GM23248 (cell line): Measurements from ENCODE around the gene FRRS1L.

Source experiments
- EZH2 ChIP-seq: fragments of 200-600 bp; sonication (generic); IDR thresholded peaks from 2 replicates; pipeline ENCODE4 v1.6.1; 2018; ENCODE audit warnings: antibody characterized with exemption, mild to moderate bottlenecking; ENCODE audit not compliant: insufficient read depth, poor library complexity, severe bottlenecking
- EZH2phosphoT487 ChIP-seq: fragments of 200-600 bp; sonication (generic); IDR thresholded peaks from 2 replicates; pipeline ENCODE4 v1.6.1; 2018; ENCODE audit warnings: antibody characterized with exemption, moderate library complexity, mild to moderate bottlenecking, low read depth; ENCODE audit not compliant: insufficient read depth

DNA sequence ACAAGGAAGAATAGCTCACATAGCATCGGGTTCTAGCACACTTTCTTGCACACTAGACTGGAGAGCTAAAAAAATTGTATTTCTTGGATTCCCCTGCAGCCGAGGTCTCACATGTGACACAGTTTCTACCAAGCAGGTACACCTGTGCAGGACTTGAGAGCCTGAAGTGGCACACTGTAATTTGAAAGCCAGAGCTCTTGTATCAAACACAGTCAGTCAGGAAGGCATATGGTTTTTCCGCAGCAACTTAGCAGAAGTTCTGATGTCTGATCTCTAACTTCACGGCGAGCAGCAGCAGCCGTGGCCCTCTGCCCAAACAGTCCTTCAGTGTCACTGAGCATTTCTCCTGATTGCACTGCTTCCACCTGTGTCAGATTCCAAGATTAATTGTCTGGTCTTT lies 72.8 kb downstream of the FRRS1L start:
- TF ChIP-seq EZH2phosphoT487 (no peak), EZH2 (no peak)
